ENCODE data around the gene SLC13A5. TPM values are rescaled to one million over a fixed set of nuclear protein-coding genes. Genes with fewer than 3 reads are reported as not detected.

SLC13A5 gene
- total and polyA plus RNA-seq, 9 of the 15 experiments (the other 6 are each of a cell fraction or from before 2014, with no cell fraction given) = 0.04 TPM; not detected in 8

GRCh38 chr17:6640536-6641246, 72.5 kb downstream of the SLC13A5 start, which contains the start of the genes KIAA0753 and TXNDC17 (continued):
- no peak for TF ChIP-seq HDAC3 (IDR thresholded peaks at IDR 0.05; ENCODE audit: borderline replicate concordance, partially characterized antibody)
- TF ChIP-seq NFXL1 (CRISPR knock-in tag; IDR thresholded peaks at IDR 0.05) = no peak
- TF ChIP-seq TAF7 (tag; IDR thresholded peaks at IDR 0.05) = peak; percentile 45; the same call in 1 of the 2 replicates
- TF ChIP-seq NFE2 (IDR thresholded peaks at IDR 0.05; ENCODE audit: low read depth) = no peak
- TF ChIP-seq PML (IDR thresholded peaks at IDR 0.05; ENCODE audit: low read length) = peak; percentile 29; the same call in 1 of the 2 replicates
- no peak for TF ChIP-seq ZNF124 (CRISPR knock-in tag; IDR thresholded peaks at IDR 0.05)
- peak; percentile 67 to 78 for TF ChIP-seq SIN3A (IDR thresholded peaks at IDR 0.05; ENCODE audit: borderline replicate concordance in 2 of 2, control insufficient read depth in 1 of 2, low read depth in 2 of 2, low read length in 2 of 2)
- TF ChIP-seq FOXP4 (CRISPR knock-in tag; IDR thresholded peaks at IDR 0.05; ENCODE audit: borderline replicate concordance) = no peak
- TF ChIP-seq EZH2 (IDR thresholded peaks at IDR 0.05; ENCODE audit: borderline replicate concordance, low read depth, low read length) = no peak
- no peak for TF ChIP-seq ZNF280B (CRISPR knock-in tag; IDR thresholded peaks at IDR 0.05)
- TF ChIP-seq ZZZ3 (IDR thresholded peaks at IDR 0.05) = peak; percentile 82
- TF ChIP-seq SUPT5H (IDR thresholded peaks at IDR 0.05) = peak; percentile 85
- TF ChIP-seq CHD2 (IDR thresholded peaks at IDR 0.05; ENCODE audit: low read depth, low read length) = peak; percentile 27; the same call in 1 of the 2 replicates
- TF ChIP-seq BRF2 (IDR thresholded peaks at IDR 0.05; ENCODE audit: borderline replicate concordance, insufficient read depth, insufficient read length) = no peak
- TF ChIP-seq ZBTB2 (IDR thresholded peaks at IDR 0.05) = no peak
- TF ChIP-seq SMAD1 (IDR thresholded peaks at IDR 0.05; ENCODE audit: low read depth, low read length, partially characterized antibody) = peak; percentile 32
- 0 out of 2 replicates have a peak, but pooled peaks have one; percentile 22 for TF ChIP-seq ZHX1 (conservative IDR thresholded peaks at IDR 0.05; ENCODE audit: low read length)
- peak; percentile 67; the same call in 1 of the 2 replicates for TF ChIP-seq KLF16 (IDR thresholded peaks at IDR 0.05)
- peak; percentile 26 to 49; a peak in 3 of 4 replicates for TF ChIP-seq HDAC1 (IDR thresholded peaks at IDR 0.05)
- no peak for TF ChIP-seq BCL6 (CRISPR knock-in tag; IDR thresholded peaks at IDR 0.05)
